NCI-H1105 (cell line): ENCODE results near the gene POLR1A.

Experiments
- DNase-seq: peaks from one replicate; lab custom pipeline; 2025; lab: John Stamatoyannopoulos, UW

Gene POLR1A

DNA sequence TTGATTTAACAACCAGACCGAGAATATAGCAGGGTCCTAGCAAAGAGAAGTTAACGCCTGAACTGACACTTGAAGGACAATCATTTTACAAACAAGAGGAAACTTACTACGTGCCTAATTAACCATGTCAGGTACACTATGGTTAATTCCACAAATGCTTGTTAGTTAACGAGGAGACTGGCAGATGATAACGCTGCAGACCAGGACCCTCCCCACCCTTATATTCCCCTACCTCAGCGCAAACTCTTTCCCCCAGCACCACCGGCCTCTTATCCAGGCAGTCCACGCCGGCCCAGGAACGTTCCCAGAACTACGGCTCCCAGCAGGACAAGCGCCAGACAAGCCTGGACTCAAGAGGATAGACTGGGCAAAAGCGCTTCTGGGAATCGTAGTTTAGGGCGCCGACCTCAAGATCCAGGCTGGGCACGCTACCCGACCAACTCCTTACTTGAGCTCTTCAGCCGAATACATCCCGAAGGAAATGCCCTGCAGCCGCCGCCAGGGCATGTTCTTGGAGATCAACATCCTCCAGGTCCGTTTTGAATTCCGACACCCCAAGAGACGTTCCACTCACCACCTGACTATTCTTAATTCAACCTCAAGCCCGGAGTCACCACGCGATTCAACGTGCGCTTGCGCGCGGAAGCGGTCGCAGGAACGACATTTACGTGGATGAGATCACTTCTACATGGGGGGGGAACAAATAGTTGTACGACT, at the start of gene POLR1A:
POLR1A (minus strand) TSS at position 635 of the 717 bp plus-strand sequence; CDS start at position 525, 110 bp downstream.
- DNase-seq: peak; percentile 84

GRCh38 chr2:86150502-86150901, 44.8 kb upstream of the POLR1A start:
- no peak for DNase-seq

- DNase-seq: no peak
These were observed 42.1 kb upstream of the POLR1A start for GRCh38 chr2:86147793-86148192.

- no peak for DNase-seq
These were observed 38.4 kb upstream of the POLR1A start for GRCh38 chr2:86143926-86144685.

DNA sequence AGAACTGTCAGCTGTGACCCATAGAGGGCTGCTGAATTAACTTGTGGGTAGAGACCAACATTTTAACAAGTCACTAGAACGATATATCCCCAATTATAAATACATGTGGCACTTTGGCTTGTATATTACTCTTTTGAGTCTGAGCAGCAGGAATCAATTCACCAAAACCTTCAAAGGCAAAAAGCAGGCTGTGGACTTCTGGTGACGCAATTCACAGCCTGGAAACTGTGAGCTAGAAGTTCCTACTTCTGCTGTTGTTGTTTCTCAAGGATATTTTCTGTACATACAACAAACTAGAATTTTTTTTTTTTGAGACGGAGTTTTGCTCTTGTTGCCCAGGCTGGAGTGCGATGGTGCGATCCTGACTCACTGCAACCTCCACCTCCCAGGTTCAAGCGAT, 37.6 kb upstream of the POLR1A start:
- DNase-seq: no peak

DNA sequence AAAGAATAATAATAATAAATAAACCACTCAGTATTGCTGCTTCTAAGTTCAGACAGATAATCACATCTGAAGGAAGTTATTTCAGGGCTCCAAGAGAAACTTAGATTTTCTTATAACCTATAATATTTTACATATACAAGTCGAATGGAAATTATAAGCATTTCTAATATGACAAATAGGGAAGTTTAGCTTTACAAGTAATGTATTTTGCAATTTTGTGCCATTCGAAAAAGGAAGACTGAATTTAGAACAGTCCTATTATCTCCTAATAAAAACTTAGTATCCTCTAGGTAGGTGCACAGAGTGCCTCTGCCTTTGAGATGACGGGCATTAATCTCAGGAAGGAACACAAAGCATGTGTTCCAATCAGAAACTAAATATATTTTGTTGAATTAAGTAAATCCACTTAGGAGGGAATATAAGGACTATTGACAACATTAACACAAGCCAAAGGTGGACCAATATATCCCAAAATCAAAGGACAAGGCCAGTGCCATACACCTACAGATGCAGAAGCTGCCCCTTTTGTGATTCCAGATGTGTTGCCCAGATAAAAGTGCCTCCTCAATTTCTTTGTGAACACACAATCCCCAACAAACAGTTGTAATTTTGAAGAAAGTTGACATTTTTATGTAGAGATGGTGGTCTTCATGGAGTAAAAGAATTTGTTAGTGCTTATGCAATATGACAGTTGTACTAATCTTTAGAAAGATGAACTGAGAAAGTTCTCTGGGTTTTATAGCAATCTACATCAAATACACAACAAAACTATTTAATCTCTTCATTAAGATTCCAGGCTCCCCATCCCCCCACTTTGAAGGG, 37.0 kb upstream of the POLR1A start:
- DNase-seq: no peak

- DNase-seq: no peak
These were observed 35.3 kb upstream of the POLR1A start for GRCh38 chr2:86140969-86141392.

DNA sequence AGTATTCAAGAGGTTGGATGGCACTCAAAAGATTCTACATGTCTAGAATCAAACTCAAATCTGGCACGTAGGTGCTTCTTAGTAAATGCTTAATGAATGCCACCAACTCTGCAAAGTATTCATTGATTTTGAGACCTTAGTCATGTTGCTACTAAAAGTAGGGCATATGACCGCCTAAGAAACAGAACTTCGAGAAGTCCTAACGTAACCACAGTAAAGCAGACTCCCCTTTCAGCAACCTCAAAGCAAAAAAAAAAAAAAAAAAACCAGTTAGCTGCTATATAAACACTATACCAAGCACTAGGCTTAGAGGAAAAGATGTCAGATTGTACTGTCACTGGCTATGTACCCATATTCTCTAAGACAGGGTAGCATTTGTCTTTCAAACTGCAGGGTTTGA, 34.3 kb upstream of the POLR1A start:
- no peak for DNase-seq

DNA sequence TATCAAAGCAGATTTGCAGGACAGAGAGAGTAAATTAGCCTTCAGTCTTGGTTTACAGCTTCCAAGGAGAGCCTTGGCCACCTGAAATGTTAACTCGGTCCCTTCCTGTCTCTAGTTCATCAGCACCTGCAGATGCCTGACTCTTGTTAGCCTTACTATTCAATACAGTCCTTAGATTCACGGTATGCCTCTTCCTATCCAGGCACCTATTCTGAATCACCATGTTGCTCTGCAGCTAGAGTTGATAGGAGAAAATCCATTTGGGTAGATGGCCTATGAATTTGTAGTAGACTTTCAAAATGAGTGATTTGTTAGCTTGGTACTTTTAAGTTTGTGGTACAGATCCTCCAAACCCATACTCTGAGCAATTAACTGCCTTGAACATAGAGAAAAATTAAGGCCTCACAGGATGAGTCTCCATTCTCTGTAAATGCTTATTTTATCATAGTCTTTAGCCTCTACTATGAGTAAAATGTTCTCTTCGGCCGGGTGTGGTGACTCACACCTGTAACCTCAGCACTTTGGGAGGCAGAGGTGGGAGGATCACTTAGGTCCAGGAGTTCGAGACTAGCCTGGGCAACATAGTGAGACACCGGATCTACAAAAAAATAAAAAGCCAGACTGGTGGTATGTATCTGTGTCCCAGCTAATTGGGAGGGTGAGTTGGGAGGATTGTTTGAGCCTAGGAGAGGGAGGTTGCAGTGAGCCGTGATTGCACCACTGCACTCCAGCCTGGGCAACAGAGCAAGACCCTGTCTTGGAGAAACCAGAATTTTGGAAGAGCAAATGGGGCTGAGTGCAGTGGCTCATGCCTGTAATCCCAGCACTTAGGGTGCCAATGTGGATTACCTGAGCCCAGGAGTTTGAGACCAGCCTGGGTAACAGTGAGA, 33.3 kb upstream of the POLR1A start:
- no peak for DNase-seq

- DNase-seq: no peak
These were observed 30.5 kb upstream of the POLR1A start for GRCh38 chr2:86136141-86136540.

- DNase-seq: no peak
These were observed 30.0 kb upstream of the POLR1A start for GRCh38 chr2:86135653-86136052.

DNA sequence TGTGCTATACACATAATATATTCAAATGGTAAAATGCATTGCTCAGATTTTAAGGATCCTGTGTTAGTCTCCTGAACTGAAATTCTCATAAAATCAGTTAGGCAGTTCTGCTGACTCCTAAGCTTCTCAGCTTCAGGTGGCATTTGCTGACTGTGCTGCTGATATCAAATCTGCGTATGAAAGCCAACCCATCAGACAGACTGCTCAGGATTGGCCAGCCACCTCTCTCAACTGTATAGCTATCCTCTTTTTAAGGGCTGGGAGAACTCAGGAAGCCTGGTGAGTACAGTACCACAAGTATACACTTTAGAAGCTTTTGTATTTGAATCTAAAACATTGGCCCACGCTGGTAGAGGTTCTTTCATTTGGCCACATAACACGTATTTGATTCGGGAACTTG, 29.0 kb upstream of the POLR1A start:
- no peak for DNase-seq

DNA sequence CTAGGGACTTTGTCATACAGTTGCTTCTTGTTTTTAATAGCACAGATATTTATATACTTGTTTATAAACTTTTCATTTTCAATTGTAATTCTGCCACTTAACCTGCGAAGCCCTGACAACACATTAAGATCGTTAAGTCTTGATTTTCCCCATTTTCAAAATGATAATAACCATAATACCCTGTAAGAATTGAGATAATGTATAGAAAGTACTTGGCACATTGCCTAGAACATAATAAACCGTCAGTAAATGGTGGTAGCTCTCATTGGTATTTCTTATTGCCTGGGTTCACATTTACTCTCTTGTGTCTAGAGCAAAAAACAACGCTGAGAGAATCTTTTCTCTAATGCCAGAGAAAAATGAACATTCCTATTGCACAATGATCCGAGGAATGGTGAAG, 19.0 kb upstream of the POLR1A start:
- peak; percentile 23 for DNase-seq

GRCh38 chr2:86123328-86123925, 17.7 kb upstream of the POLR1A start:
- no peak for DNase-seq

- no peak for DNase-seq
These were observed 12.4 kb upstream of the POLR1A start for GRCh38 chr2:86118130-86118529.

GRCh38 chr2:86107031-86107430, 1.3 kb upstream of the POLR1A start:
- no peak for DNase-seq

DNA sequence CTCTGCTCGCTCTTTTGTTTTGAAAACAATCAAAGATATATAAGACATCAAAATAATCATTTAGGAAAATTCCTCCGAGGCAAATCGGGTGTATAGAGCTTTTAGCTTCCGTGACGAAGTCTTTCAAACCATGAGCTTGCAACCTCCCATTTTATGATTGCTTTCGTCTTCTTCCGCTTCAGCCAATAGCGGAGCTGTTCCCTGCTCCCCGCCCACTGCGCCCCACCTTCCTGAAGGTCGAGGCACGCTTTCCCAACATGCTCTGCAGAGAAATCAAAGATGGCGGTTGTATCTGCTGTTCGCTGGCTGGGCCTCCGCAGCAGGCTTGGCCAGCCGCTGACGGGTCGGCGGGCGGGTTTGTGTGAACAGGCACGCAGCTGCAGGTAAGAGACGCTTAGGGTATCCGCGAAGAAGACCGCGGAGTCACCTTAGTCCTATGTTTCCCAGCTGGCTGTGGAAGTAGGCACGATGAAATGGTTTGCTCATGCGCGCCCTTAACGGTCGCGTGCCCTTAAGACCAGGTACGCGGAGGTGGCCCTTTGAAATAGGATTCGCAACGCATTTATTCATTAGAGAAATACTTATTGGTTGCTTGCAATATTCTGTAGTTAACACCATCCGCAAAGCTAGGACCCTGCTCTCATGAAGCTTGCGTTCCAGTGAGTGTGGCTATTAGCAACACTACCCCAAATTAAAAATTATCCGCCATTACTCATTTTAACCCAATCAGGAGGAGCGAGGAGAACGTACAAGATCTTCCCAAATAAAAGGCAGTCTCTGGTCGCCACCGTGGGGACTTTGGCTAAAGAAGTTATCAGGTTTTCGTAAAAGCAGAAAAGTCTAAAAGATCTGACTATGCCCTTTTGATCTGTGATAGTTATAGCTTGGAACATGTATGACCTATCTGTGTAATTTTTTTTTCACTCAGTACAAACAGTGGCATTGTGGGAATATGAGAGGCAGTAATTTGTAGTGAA, 571 bp upstream of the POLR1A start, which contains the start of gene PTCD3:
PTCD3 (plus strand) TSS at position 267 of the 977 bp plus-strand sequence; CDS start at position 280, 13 bp downstream.
- peak; percentile 94 for DNase-seq

DNA sequence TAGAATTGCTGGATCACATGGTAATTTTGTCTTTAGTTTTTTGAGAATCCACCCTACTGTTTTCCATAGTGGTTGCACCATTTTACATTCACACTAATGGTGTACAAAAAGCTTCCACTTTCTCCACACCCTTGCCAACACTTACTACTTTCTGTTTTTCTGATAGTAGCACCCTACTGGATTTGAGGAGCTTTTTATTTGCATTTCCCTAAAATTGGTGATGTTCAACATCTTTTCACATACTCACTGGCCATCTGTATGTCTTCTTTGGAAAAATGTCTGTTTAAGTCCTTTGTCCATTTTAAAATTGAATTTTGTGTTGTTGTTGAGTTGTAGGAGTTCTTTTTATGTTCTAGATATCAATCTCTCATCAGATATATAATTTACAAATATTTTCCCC, 3.5 kb downstream of the POLR1A start:
- DNase-seq: no peak

GRCh38 chr2:86097913-86098312, 7.8 kb downstream of the POLR1A start:
- no peak for DNase-seq
